ENCODE results near the gene MICAL2. TPM values are rescaled to one million over a fixed set of nuclear protein-coding genes. Genes with fewer than 3 reads are reported as not detected.

Gene MICAL2
- total and polyA plus RNA-seq, 2 of the 13 experiments (the other 11 are each of a cell fraction or from before 2014, with no cell fraction given), result 0.78 to 1.1 TPM

DNA sequence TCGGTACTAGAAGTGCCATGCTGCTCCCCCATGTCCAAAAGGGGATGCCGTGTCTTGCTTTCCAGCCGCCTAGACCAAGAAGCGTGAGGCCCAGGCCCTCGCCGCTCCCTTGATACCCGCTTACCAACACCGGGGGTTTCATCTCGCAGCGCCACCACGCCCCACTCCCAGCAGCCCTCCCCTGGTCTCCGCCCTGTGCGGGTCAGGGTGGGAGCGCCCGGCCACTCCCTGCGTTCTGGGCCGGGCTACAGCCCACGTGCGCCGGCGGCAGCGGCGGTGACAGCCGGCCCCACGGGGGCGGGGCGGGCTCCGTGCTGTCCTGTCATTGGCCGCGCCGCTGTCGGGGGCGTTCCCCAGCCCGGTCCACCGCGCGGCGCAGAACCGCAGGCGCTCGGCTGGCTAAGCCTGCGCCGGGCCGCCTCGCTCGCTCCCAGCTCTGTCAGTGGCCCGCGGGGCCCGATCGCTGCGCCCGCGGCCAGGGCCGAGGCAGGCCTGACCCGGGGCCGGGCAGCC, at the start of gene MICAL2 (continued):
- TF ChIP-seq, protein P1, sequence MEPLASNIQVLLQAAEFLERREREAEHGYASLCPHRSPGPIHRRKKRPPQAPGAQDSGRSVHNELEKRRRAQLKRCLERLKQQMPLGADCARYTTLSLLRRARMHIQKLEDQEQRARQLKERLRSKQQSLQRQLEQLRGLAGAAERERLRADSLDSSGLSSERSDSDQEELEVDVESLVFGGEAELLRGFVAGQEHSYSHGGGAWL (CRISPR knock-in tag; IDR thresholded peaks at IDR 0.05), result peak; percentile 81; the same call in 1 of the 2 replicates
- TF ChIP-seq PAWR (CRISPR knock-in tag; IDR thresholded peaks at IDR 0.05; ENCODE audit: borderline replicate concordance) (no peak), ZNF20 (CRISPR knock-in tag; IDR thresholded peaks at IDR 0.05) (no peak), SRF (IDR thresholded peaks at IDR 0.05; ENCODE audit: low read depth, low read length) (no peak), ETV5 (CRISPR knock-in tag; IDR thresholded peaks at IDR 0.05; ENCODE audit: borderline replicate concordance) (no peak), DR1 (CRISPR knock-in tag; IDR thresholded peaks at IDR 0.05) (no peak), JUND (CRISPR knock-in tag; IDR thresholded peaks at IDR 0.05) (no peak), TCF7 (IDR thresholded peaks at IDR 0.05; ENCODE audit: low read depth) (no peak), SMYD3 (CRISPR knock-in tag; IDR thresholded peaks at IDR 0.05) (no peak), ZNF329 (CRISPR knock-in tag; IDR thresholded peaks at IDR 0.05; ENCODE audit: low read depth) (no peak), ZNF432 (CRISPR knock-in tag; IDR thresholded peaks at IDR 0.05; ENCODE audit: borderline replicate concordance) (no peak), ISL2 (CRISPR knock-in tag; IDR thresholded peaks at IDR 0.05) (no peak), ZNF354B (CRISPR knock-in tag; IDR thresholded peaks at IDR 0.05) (no peak), ZNF350 (CRISPR knock-in tag; IDR thresholded peaks at IDR 0.05; ENCODE audit: borderline replicate concordance, low read depth) (no peak), RORA (CRISPR knock-in tag; IDR thresholded peaks at IDR 0.05) (no peak), ZSCAN31 (CRISPR knock-in tag; IDR thresholded peaks at IDR 0.05; ENCODE audit: low read depth) (no peak), ZFP82 (CRISPR knock-in tag; IDR thresholded peaks at IDR 0.05; ENCODE audit: borderline replicate concordance) (no peak), PHF20 (CRISPR knock-in tag; IDR thresholded peaks at IDR 0.05) (no peak), HOXA3 (CRISPR knock-in tag; IDR thresholded peaks at IDR 0.05) (peak; percentile 54; the same call in 1 of the 2 replicates), ZSCAN22 (CRISPR knock-in tag; IDR thresholded peaks at IDR 0.05) (no peak), ZNF343 (CRISPR knock-in tag; IDR thresholded peaks at IDR 0.05) (no peak)
- TF ChIP-seq, protein P2, sequence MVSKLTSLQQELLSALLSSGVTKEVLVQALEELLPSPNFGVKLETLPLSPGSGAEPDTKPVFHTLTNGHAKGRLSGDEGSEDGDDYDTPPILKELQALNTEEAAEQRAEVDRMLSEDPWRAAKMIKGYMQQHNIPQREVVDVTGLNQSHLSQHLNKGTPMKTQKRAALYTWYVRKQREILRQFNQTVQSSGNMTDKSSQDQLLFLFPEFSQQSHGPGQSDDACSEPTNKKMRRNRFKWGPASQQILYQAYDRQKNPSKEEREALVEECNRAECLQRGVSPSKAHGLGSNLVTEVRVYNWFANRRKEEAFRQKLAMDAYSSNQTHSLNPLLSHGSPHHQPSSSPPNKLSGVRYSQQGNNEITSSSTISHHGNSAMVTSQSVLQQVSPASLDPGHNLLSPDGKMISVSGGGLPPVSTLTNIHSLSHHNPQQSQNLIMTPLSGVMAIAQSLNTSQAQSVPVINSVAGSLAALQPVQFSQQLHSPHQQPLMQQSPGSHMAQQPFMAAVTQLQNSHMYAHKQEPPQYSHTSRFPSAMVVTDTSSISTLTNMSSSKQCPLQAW (CRISPR knock-in tag; IDR thresholded peaks at IDR 0.05), result no peak
- TF ChIP-seq, protein P3, sequence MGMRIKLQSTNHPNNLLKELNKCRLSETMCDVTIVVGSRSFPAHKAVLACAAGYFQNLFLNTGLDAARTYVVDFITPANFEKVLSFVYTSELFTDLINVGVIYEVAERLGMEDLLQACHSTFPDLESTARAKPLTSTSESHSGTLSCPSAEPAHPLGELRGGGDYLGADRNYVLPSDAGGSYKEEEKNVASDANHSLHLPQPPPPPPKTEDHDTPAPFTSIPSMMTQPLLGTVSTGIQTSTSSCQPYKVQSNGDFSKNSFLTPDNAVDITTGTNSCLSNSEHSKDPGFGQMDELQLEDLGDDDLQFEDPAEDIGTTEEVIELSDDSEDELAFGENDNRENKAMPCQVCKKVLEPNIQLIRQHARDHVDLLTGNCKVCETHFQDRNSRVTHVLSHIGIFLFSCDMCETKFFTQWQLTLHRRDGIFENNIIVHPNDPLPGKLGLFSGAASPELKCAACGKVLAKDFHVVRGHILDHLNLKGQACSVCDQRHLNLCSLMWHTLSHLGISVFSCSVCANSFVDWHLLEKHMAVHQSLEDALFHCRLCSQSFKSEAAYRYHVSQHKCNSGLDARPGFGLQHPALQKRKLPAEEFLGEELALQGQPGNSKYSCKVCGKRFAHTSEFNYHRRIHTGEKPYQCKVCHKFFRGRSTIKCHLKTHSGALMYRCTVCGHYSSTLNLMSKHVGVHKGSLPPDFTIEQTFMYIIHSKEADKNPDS (CRISPR knock-in tag; IDR thresholded peaks at IDR 0.05), result no peak
- TF ChIP-seq, protein P4, sequence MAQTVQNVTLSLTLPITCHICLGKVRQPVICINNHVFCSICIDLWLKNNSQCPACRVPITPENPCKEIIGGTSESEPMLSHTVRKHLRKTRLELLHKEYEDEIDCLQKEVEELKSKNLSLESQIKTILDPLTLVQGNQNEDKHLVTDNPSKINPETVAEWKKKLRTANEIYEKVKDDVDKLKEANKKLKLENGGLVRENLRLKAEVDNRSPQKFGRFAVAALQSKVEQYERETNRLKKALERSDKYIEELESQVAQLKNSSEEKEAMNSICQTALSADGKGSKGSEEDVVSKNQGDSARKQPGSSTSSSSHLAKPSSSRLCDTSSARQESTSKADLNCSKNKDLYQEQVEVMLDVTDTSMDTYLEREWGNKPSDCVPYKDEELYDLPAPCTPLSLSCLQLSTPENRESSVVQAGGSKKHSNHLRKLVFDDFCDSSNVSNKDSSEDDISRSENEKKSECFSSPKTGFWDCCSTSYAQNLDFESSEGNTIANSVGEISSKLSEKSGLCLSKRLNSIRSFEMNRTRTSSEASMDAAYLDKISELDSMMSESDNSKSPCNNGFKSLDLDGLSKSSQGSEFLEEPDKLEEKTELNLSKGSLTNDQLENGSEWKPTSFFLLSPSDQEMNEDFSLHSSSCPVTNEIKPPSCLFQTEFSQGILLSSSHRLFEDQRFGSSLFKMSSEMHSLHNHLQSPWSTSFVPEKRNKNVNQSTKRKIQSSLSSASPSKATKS (CRISPR knock-in tag; IDR thresholded peaks at IDR 0.05), result no peak
